Right ventricle myocardium superior (tissue), 1 donor: Measurements from ENCODE around the gene SPRED1. TPM values are rescaled to one million over a fixed set of nuclear protein-coding genes. Genes with fewer than 3 reads are reported as not detected.

Experiments
- ATAC-seq: fragments of 200-7000 bp; cut with Tn5 transposase; one replicate; pipeline ENCODE4 v1.9.1; 2020; ENCODE audit warnings: mild to moderate bottlenecking; ENCODE audit not compliant: poor library complexity
- DNase-seq: peaks from one replicate; pipeline ENCODE4 v3.0.0-alpha.2; 2020
- intact Hi-C: fragments of 100-400 bp; cut with DNase I; formaldehyde crosslinking; loops from one replicate; pipeline ENCODE4 v1.11.2; 2022
- long read RNA-seq: library from polyadenylated mRNA; unstranded; transcript quantifications from one replicate; pipeline ENCODE4 v2.0.0, GENCODE V29; 2021
- total RNA-seq: library from RNA; stranded (reverse); fragmentation: NEBNext Ultra II Directional; extraction: Animal tissue kit (Norgen Biotek cat#: 25700); gene quantifications from one replicate; pipeline ENCODE4 v1.2.1, GENCODE V29; 2021
- donor health status: DM: no; HTN: yes; CAD: no; lungs with severe emphysema.

Gene SPRED1
- 9.8 TPM for total RNA-seq
- long read RNA-seq, full-length matches to known transcripts, result 18 of 21 reads
- long read RNA-seq, partial matches to known transcripts, result 2 of 21 reads
- long read RNA-seq, other reads (novel, unspliced or antisense), result 1 of 21 reads

GRCh38 chr15:38252481-38253350, at the start of gene SPRED1:
Gene SPRED1, plus strand, starts transcription at chr15:38252836. Its CDS starts 350 bp downstream, at chr15:38253186.
- peak; percentile 71 for ATAC-seq
- intact Hi-C loops, result loop anchor here (5.0 to 10.0 kb wide), 2 partner anchors 92 to 180 kb away; no protein-coding TSS in a partner anchor
- DNase-seq, result peak; percentile 86

GRCh38 chr15:38205526-38206272, 46.9 kb upstream of the SPRED1 start:
- ATAC-seq (no peak), DNase-seq (no peak)
- intact Hi-C loops, result no loop called here

- ATAC-seq, result no peak
- intact Hi-C loops, result no loop called here
- no peak for DNase-seq
Observed at GRCh38 chr15:38207621-38208020, 45.0 kb upstream of the SPRED1 start.

- intact Hi-C loops, result no loop called here
- ATAC-seq, result no peak
- DNase-seq, result no peak
Observed at GRCh38 chr15:38208206-38208605, 44.4 kb upstream of the SPRED1 start.

- no peak for DNase-seq
- ATAC-seq, result peak; percentile 86
- intact Hi-C loops, result no loop called here
Observed at GRCh38 chr15:38208779-38209178, 43.9 kb upstream of the SPRED1 start.

GRCh38 chr15:38211249-38211648, 41.4 kb upstream of the SPRED1 start:
- no peak for ATAC-seq
- intact Hi-C loops, result no loop called here
- no peak for DNase-seq

- no peak for ATAC-seq
- no peak for DNase-seq
- intact Hi-C loops, result no loop called here
Observed at GRCh38 chr15:38211811-38212210, 40.8 kb upstream of the SPRED1 start.

- no peak for ATAC-seq
- DNase-seq, result no peak
- intact Hi-C loops, result no loop called here
Observed at GRCh38 chr15:38212729-38213351, 39.8 kb upstream of the SPRED1 start.

GRCh38 chr15:38213356-38213755, 39.3 kb upstream of the SPRED1 start:
- DNase-seq (no peak), ATAC-seq (no peak)
- intact Hi-C loops, result no loop called here

- no peak for DNase-seq
- peak; percentile 22 for ATAC-seq
- intact Hi-C loops, result no loop called here
Observed at GRCh38 chr15:38215707-38216106, 36.9 kb upstream of the SPRED1 start.

- no peak for DNase-seq
- intact Hi-C loops, result no loop called here
- no peak for ATAC-seq
Observed at GRCh38 chr15:38216763-38217162, 35.9 kb upstream of the SPRED1 start.

GRCh38 chr15:38217191-38217595, 35.4 kb upstream of the SPRED1 start:
- intact Hi-C loops, result no loop called here
- no peak for DNase-seq
- no peak for ATAC-seq

GRCh38 chr15:38217788-38218609, 34.6 kb upstream of the SPRED1 start:
- intact Hi-C loops, result no loop called here
- ATAC-seq (no peak), DNase-seq (no peak)

- ATAC-seq (no peak), DNase-seq (no peak)
- intact Hi-C loops, result loop anchor here (10.0 kb wide), 1 partner anchor 146 kb away; no protein-coding TSS in a partner anchor
Observed at GRCh38 chr15:38220606-38221273, 31.9 kb upstream of the SPRED1 start.

- intact Hi-C loops, result loop anchor here (10.0 kb wide), 1 partner anchor 150 kb away; no protein-coding TSS in a partner anchor
- DNase-seq, result no peak
- no peak for ATAC-seq
Observed at GRCh38 chr15:38224486-38224885, 28.1 kb upstream of the SPRED1 start.

GRCh38 chr15:38225381-38225780, 27.3 kb upstream of the SPRED1 start:
- DNase-seq (no peak), ATAC-seq (no peak)
- intact Hi-C loops, result loop anchor here (10.0 kb wide), 1 partner anchor 151 kb away; no protein-coding TSS in a partner anchor

- no peak for DNase-seq
- intact Hi-C loops, result loop anchor here (10.0 kb wide), 1 partner anchor 152 kb away; no protein-coding TSS in a partner anchor
- ATAC-seq, result peak; percentile 79
Observed at GRCh38 chr15:38226608-38227266, 25.9 kb upstream of the SPRED1 start.
